Hematopoietic multipotent progenitor cell treated with erythropoietin and hydrocortisone succinate and interleukin-3 and kit ligand, for 4 days (in vitro differentiated cells): ENCODE data around the gene GPI.
"Not testable (repeated sequence)": the region's sequence is repeated elsewhere in the genome, so short reads cannot be mapped to it uniquely, and the experiment has no call there.

Source experiments
- DNase-seq: peaks from one replicate; pipeline ENCODE4 v3.0.0-alpha.2; 2015

Gene GPI

GRCh38 chr19:34368338-34368737, 3.3 kb downstream of the GPI start:
- DNase-seq: no peak

DNA sequence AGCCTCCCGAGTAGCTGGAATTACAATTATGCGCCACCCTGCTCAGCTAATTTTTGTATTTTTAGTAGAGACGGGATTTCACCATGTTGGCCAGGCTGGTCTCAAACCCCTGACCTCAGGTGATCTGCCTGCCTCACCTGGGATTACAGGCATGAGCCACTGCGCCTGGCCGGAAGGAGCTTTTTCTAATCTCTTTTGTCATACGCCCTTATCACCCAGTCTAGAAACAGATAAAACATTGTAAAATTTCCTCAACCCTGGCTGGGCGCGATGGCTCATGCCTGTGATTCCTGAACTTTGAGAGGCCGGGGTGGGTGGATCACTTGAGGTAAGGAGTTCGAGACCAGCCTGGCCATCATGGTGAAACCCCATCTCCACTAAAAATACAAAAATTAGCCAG, 4.2 kb downstream of the GPI start:
- not testable (repeated sequence) for DNase-seq

GRCh38 chr19:34370117-34370516, 5.1 kb downstream of the GPI start:
- no peak for DNase-seq

DNA sequence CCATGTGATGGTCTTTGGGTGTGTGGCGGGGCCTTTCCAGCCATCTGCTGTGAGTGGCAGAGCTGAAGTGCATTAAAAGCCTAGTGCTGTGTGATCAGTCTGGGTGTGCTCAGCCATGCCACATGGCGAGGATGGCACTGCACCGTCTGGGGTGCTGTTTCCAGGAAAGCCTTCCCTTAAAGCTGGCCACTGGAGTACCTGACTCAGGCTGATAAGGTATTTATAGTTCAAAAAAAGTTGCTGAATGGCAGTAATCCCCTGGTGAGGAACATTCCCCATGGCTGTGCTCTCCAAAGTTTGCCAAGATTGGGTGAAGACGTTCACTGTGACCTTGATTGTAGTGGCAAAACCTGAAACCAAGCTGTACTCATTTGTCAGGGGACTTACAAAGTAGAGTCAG, 6.0 kb downstream of the GPI start:
- DNase-seq: peak; percentile 31

GRCh38 chr19:34373601-34374288, 8.7 kb downstream of the GPI start:
- no peak for DNase-seq

DNA sequence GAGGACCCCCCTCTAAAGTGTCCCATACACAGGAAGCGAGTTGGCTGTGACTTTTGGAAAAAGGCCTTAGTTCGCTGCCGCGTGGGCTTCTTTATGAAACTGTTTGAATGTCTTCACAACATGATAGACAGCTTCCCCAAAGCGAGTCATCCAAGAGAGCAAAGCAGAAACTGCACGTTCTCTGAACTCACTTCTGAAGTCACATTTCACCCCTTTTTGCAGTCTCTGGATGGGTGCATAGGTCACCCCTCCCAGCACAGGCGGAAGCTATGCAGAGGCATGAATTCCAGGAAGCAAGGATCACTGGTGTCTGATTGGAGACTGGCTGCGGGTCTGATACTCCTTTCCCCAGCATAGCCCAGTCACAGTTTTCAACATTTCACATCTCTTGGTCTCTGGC, 10.6 kb downstream of the GPI start:
- DNase-seq: no peak

- DNase-seq: no peak
These were observed 15.7 kb downstream of the GPI start for GRCh38 chr19:34380639-34381241.

DNA sequence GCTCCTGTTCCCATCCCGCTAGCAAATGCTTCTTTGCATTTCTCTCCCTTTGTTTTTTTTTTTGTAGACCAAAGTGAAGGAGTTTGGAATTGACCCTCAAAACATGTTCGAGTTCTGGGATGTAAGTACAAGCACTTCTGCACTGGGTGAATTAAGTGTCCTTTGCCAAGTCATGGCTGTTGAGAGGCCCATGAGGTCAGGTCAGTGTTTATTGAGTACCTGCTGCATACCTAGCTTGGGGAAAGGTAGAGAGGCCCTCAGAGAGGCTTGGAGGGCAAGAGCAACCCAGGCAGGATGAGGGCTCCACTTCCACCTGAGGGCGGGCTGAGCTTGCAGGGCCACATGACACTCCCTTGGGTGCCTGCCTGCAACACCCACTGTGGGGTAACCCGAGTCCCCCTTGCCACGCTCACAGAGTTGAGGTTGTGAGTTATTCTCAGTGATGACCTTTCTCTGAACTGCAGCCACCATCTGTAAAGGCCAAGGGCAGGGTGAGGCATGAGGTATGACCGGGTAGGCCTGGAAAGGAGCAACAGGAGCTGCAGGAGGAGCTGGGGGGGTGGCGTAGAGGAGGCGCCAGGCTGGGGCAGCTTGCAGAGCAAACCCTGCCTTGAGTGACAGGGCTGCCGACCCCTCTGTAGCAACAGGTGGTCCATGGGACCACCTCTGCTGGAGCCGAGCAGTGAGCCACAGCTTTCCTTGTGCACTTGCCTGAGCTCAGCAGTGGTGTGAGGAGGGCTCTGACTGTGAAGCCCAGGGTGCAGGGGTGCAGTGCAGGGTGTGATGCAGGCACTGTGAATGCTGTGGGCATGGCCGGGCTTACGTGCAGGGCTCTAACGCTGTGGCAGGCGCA, 16.6 kb downstream of the GPI start:
- no peak for DNase-seq

GRCh38 chr19:34382471-34382870, 17.5 kb downstream of the GPI start:
- no peak for DNase-seq

GRCh38 chr19:34383599-34383998, 18.6 kb downstream of the GPI start:
- no peak for DNase-seq

GRCh38 chr19:34386645-34387445, 21.8 kb downstream of the GPI start:
- no peak for DNase-seq

GRCh38 chr19:34387446-34387810, 22.4 kb downstream of the GPI start:
- DNase-seq: no peak

- DNase-seq: not testable (repeated sequence)
These were observed 23.7 kb downstream of the GPI start for GRCh38 chr19:34388745-34389144.

- DNase-seq: no peak
These were observed 26.8 kb downstream of the GPI start for GRCh38 chr19:34391813-34392212.

DNA sequence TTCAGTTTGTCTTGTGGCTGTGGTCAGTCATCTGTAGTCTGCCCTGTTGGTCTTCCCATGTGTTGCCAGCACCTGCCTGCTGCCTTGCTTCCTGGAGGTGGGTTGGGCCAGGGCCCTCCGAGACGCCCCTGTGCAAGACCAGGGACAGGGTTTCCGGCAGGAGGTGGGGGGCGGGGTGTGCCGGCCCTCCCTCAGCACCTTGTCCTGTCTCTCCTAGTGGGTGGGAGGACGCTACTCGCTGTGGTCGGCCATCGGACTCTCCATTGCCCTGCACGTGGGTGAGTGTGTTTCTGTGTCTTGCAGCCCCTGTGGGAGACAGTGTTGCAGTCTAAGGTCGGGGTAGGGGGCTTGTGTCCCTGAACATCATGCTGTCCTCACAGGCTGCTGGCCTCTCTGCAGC, 28.0 kb downstream of the GPI start:
- DNase-seq: no peak

- DNase-seq: no peak
These were observed 28.6 kb downstream of the GPI start for GRCh38 chr19:34393629-34394028.

DNA sequence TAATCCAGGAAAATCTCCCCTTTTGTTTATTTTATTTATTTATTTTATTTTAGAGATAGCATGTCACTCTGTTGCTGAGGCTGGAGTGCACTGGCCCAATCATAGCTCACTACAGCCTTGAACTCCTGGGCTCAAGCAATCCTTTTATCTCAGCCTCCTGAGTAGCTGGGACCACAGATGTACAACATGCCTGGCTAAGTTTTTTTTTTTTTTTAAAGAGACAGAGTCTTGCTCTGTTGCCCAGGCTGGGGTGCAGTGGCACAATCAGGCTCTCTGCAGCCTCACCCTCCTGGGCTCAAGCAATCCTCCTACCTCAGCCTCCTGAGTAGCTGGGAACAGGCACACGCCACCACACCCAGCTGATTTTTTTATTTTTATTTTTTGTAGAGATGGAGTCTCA, 32.9 kb downstream of the GPI start:
- DNase-seq: no peak

- DNase-seq: no peak
These were observed 34.9 kb downstream of the GPI start for GRCh38 chr19:34399886-34400285.

DNA sequence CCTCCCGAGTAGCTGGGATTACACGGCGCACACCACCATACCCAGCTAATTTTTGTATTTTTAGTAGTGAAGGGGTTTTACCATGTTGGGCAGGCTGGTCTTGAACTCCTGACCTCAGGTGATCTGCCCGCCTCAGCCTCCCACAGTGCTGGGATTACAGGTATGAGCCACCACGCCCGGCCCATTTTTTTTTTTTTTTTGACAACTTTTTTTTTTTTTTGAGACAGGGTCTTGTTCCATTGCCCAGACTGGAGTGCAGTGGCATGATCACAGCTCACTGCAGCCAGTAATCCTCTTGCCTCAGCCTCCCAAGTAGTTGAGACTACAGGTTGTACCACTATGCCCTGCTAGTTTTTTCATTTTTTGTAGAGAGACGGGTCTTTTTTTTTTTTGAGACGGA, 35.8 kb downstream of the GPI start:
- not testable (repeated sequence) for DNase-seq

DNA sequence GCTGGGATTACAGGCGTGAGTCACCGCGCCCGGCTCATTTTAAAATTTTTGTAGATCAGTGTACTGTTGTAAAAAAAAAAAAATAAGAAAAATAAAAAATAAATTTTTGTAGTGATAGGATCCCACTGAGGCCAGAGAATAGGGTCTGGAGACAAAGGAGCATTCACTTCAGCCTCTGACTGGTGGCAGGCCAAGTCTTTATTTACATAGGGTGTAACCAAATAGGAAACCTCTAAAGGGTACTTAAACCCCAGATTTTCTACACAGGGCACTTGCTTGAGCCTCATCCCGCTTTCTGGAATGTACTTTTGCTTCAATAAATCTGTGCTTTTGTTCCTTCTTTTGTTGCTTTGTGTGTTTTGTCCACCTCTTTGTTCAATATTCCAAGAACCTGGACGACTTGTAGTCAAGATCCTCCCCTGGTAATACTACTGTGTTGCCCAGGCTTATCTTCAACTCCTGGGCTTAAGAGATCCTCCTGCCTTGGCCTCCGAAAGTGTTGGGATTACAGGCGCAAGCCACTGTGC, 37.1 kb downstream of the GPI start:
- no peak for DNase-seq

GRCh38 chr19:34403784-34404108, 38.8 kb downstream of the GPI start:
- no peak for DNase-seq

- DNase-seq: peak; percentile 97
These were observed 39.3 kb downstream of the GPI start, which contains the start of gene PDCD2L for GRCh38 chr19:34404109-34404909. Gene PDCD2L (plus strand): TSS chr19:34404399. CDS start chr19:34404431, 32 bp downstream.
